DND-41 (cell line): ENCODE data around the gene RXRB.

Experiments used
- ATAC-seq: fragments of 200-7000 bp; cut with Tn5 transposase; 3 replicates; pipeline ENCODE4 v1.9.1; 2021; ENCODE audit warnings: low read depth; ENCODE audit not compliant: insufficient read depth
- DNase-seq: peaks from one replicate; pipeline ENCODE4 v3.0.0-alpha.2; 2020
- H2AFZ ChIP-seq: 2 replicates; pipeline ENCODE4 v1.6.0; 2012; ENCODE audit warnings: low read depth, low read length
- H3K27ac ChIP-seq: 2 replicates; pipeline ENCODE4 v1.5.1; 2012; ENCODE audit warnings: low read length, inconsistent platforms
- H3K27me3 ChIP-seq: fragments of 200-600 bp; sonication (generic); 2 replicates; pipeline ENCODE4 v1.6.0; 2012; ENCODE audit warnings: low read length, mild to moderate bottlenecking, inconsistent platforms; ENCODE audit not compliant: insufficient read depth, poor library complexity
- H3K36me3 ChIP-seq: 2 replicates; pipeline ENCODE4 v1.5.1; 2012; ENCODE audit warnings: low read length, inconsistent platforms; ENCODE audit not compliant: insufficient read depth
- H3K4me1 ChIP-seq: 2 replicates; pipeline ENCODE4 v1.5.1; 2012; ENCODE audit warnings: mild to moderate bottlenecking, low read length; ENCODE audit not compliant: insufficient read depth
- H3K4me2 ChIP-seq: 2 replicates; pipeline ENCODE4 v1.6.0; 2012; ENCODE audit warnings: mild to moderate bottlenecking, moderate library complexity, low read length, inconsistent platforms; ENCODE audit not compliant: insufficient read depth
- H3K4me3 ChIP-seq, 2 experiments: fragments of 200-600 bp in 1 of 2; shearing (Covaris generic) in 1 of 2; 2 replicates each; pipeline ENCODE4 v1.5.1; 2012 to 2016; ENCODE audit warnings: inconsistent platforms in 2 of 2, low read length in 2 of 2, mild to moderate bottlenecking in 2 of 2, low read depth in 1 of 2, moderate library complexity in 1 of 2
- H3K79me2 ChIP-seq: 2 replicates; pipeline ENCODE4 v1.6.0; 2012; ENCODE audit warnings: low read length, inconsistent platforms; ENCODE audit not compliant: insufficient read depth
- H3K9ac ChIP-seq: 2 replicates; pipeline ENCODE4 v1.6.0; 2012; ENCODE audit warnings: low read depth, mild to moderate bottlenecking, inconsistent platforms, low read length, moderate library complexity
- H3K9me3 ChIP-seq: 2 replicates; pipeline ENCODE4 v1.5.1; 2012; ENCODE audit warnings: low read length, moderate library complexity, mild to moderate bottlenecking, inconsistent platforms; ENCODE audit not compliant: insufficient read depth, severe bottlenecking
- H4K20me1 ChIP-seq: 2 replicates; pipeline ENCODE4 v1.6.0; 2012; ENCODE audit warnings: low read length; ENCODE audit not compliant: insufficient read depth
- CTCF ChIP-seq: IDR thresholded peaks from 2 replicates; pipeline ENCODE4 v1.5.1; 2012; ENCODE audit warnings: borderline replicate concordance, low read length, moderate library complexity, mild to moderate bottlenecking; ENCODE audit not compliant: poor library complexity, severe bottlenecking; ENCODE audit errors: extremely low read depth
- EZH2 ChIP-seq: IDR thresholded peaks from 3 replicates; pipeline ENCODE4 v1.6.1; 2012; ENCODE audit warnings: borderline replicate concordance, low read depth, mild to moderate bottlenecking, moderate library complexity, low read length, inconsistent platforms; ENCODE audit not compliant: severe bottlenecking

Gene RXRB

GRCh38 chr6:33171880-33172687 is 28.4 kb downstream of the RXRB start:
- DNase-seq (no peak), ATAC-seq (no peak)
- no peak overlapping the region for H3K27ac ChIP-seq
- no peaks in the 10 kb centered on the region for H3K79me2 ChIP-seq
- H3K9ac ChIP-seq: no peak overlapping the region
- no peak overlapping the region for H2AFZ ChIP-seq
- no peak overlapping the region for H3K4me2 ChIP-seq
- H3K9me3 ChIP-seq: no peaks in the 10 kb centered on the region
- no peaks in the 10 kb centered on the region for H3K36me3 ChIP-seq
- no peak for TF ChIP-seq EZH2
- no peak for TF ChIP-seq CTCF
- H3K4me1 ChIP-seq: no peaks in the 10 kb centered on the region
- H3K4me3 ChIP-seq: no peak overlapping the region
- no peaks in the 10 kb centered on the region for H3K27me3 ChIP-seq
- H4K20me1 ChIP-seq: no peaks in the 10 kb centered on the region

- H2AFZ ChIP-seq: no peak overlapping the region
- H3K4me3 ChIP-seq: no peak overlapping the region
- DNase-seq (no peak), ATAC-seq (no peak)
- no peaks in the 10 kb centered on the region for H3K27me3 ChIP-seq
- no peaks in the 10 kb centered on the region for H3K36me3 ChIP-seq
- H3K27ac ChIP-seq: no peak overlapping the region
- TF ChIP-seq EZH2 (no peak), CTCF (no peak)
- no peak overlapping the region for H3K9ac ChIP-seq
- H3K79me2 ChIP-seq: no peaks in the 10 kb centered on the region
- H3K4me2 ChIP-seq: no peak overlapping the region
- no peaks in the 10 kb centered on the region for H3K4me1 ChIP-seq
- H3K9me3 ChIP-seq: no peaks in the 10 kb centered on the region
- no peaks in the 10 kb centered on the region for H4K20me1 ChIP-seq
Measured at GRCh38 chr6:33171016-33171879, 29.2 kb downstream of the RXRB start.

GRCh38 chr6:33170176-33171015 is 30.1 kb downstream of the RXRB start:
- H3K4me3 ChIP-seq: no peak overlapping the region
- H3K9ac ChIP-seq: no peak overlapping the region
- ATAC-seq (no peak), DNase-seq (no peak)
- no peak overlapping the region for H3K27ac ChIP-seq
- no peaks in the 10 kb centered on the region for H3K79me2 ChIP-seq
- H4K20me1 ChIP-seq: no peaks in the 10 kb centered on the region
- H3K4me1 ChIP-seq: no peaks in the 10 kb centered on the region
- no peak overlapping the region for H3K4me2 ChIP-seq
- no peaks in the 10 kb centered on the region for H3K36me3 ChIP-seq
- H3K27me3 ChIP-seq: no peaks in the 10 kb centered on the region
- no peaks in the 10 kb centered on the region for H3K9me3 ChIP-seq
- no peak overlapping the region for H2AFZ ChIP-seq
- TF ChIP-seq CTCF (no peak), EZH2 (no peak)
